NCI-H146 treated with DMSO at 0.1 percent for 48 hours (cell line): ENCODE data around the gene EIF1B.

Source experiments
- DNase-seq: peaks from one replicate; lab custom pipeline; 2025; ENCODE audit not compliant: unreplicated experiment; lab: John Stamatoyannopoulos, UW

EIF1B gene

DNA sequence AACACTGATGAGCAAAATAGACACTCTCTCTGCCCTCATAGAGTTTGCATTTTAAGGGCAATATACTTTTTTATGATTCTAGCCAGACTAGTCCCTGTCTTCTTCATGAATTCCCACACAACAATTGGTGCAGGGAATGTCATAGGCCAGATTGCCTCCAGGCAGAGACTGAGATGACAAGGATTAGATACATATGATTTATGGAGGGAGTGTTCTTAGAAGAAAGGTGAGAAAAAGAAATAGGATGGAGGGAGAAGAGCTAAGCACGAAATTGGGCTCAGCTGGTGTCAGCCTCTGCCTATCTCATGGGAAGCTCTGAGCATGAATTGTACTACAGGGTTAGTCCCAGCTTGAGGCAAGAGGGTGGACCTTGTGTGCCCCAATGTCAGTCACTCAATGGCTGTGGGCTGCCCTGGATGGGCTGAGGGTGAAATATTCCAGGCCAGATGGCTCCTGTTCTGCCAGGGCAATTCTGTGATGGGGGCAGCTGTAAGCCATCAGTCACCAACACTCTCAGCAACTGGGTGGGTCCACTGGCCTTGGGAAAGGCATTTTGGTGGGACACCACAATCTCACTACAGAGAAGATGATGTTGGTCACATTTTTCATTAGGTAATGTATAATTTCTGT lies 31.1 kb downstream of the EIF1B start:
- no peak for DNase-seq

DNA sequence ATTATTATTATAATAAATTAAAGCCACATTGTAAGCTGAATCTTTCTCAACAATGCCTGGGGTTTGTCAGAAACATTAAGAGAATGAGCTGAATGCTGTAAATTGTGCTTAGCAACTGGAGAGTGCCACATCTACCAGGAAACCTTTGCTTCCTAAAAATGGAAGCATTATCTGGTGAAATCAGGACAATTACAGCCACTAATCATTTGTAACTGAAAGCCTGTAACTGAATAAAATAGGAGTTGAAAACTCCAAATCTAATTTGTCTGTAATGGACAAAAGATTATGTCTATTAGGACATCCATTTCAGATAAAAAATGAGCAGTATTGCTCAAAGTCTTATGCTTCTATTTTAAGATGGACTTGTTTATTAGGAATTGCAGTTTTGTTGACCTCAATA lies 32.2 kb downstream of the EIF1B start:
- no peak for DNase-seq

DNA sequence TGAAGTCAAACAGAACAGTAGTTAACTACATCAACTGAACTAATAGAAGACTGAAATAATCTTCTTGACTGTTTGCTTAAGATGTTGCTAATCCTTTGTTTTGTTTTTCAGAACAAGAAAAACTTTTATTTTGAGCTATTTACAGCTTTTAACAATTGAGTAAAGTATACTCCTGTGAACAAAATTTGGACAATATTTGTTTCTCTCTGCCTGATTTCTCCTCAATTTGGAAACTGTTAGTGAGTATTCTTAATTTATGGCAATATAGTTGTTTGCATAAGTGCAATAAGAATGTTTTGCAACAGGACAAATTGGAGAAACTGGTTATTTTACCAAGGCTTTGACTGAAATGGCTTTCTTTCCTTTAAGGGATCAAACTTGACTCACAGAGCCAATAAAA lies 41.0 kb downstream of the EIF1B start:
- DNase-seq = no peak

- no peak for DNase-seq
Observed at GRCh38 chr3:40355410-40355809, 45.9 kb downstream of the EIF1B start.

GRCh38 chr3:40358454-40358853 lies 48.9 kb downstream of the EIF1B start:
- DNase-seq = no peak
